Measurements from ENCODE around the gene SELENOH. TPM values are rescaled to one million over a fixed set of nuclear protein-coding genes. Genes with fewer than 3 reads are reported as not detected.
A peak's percentile ranks its signal among the peaks of the same experiment; 100 is the strongest.

The SELENOH gene
- total RNA-seq, 1 donor from 2014 or later = 232 TPM

DNA sequence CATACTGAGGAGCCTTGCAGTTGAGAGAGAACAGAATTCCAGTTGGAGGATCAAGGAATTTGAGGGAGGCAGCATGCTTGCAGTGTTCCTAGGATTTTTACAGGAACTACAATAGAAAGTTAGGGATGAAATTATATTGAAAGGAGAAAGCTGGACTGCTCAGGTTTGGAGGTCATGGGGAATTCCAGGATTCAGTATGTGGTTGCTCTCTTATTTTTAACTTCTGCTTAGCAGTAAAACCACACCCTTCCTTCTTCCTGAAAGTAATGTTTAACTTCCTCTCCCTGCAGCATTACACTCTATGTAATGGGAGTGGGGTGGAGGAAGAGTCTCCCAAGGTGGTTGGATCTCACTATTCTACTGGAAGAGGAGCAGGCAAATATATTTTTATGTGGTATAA is 51.6 kb downstream of the SELENOH start:
- DNase-seq (ENCODE audit: low spot score) = peak; percentile 4
- peaks cover 42% of the 10 kb centered on the region for H3K4me1 Mint-ChIP-seq (ENCODE audit: low read depth)
- intact Hi-C loops (cut with micrococcal nuclease) = loop anchor here (1.0 to 10.0 kb wide), 8 partner anchors 7 to 782 kb away; partner anchors contain the start of genes LPXN, MED19, P2RX3 and SELENOH

More for the DNA sequence above, 51.6 kb downstream of the SELENOH start:
- Mint-ChIP-seq H3K27ac (peak overlapping the region; percentile 83), H3K27me3 (ENCODE audit: insufficient read depth) (peaks cover 1% of the 10 kb centered on the region), H3K36me3 (ENCODE audit: low read depth) (peaks cover 17% of the 10 kb centered on the region), H3K9me3 (no peaks in the 10 kb centered on the region), H3K4me3 (peak overlapping the region; percentile 64)

Other genes with a start within 250 kb of the SELENOH start
- 29.1 and 30.3 TPM in 2 replicates for gene SLC43A1, start 225.8 kb upstream of the SELENOH start, total RNA-seq
- 98.2 and 99.6 TPM in 2 replicates for gene TIMM10, start 210.7 kb upstream of the SELENOH start, total RNA-seq
- gene SMTNL1, start 203.9 kb upstream of the SELENOH start, total RNA-seq = not detected in 2 replicates
- 155 and 163 TPM in 2 replicates for gene UBE2L6, start 173.8 kb upstream of the SELENOH start, total RNA-seq
- not detected in 2 replicates for gene SERPING1, start 143.8 kb upstream of the SELENOH start, total RNA-seq
- gene YPEL4, start 91.6 kb upstream of the SELENOH start, total RNA-seq = 0.26 and 0.39 TPM in 2 replicates
- gene CLP1, start 83.7 kb upstream of the SELENOH start, total RNA-seq = 17.8 and 19.1 TPM in 2 replicates
- gene ZDHHC5, start 73.4 kb upstream of the SELENOH start, total RNA-seq = 78.4 and 79.1 TPM in 2 replicates
- 14.9 TPM in 2 replicates for gene MED19, start 29.3 kb upstream of the SELENOH start, total RNA-seq
- gene TMX2, start 28.9 kb upstream of the SELENOH start, total RNA-seq = 95.9 and 96.8 TPM in 2 replicates
- 0.07 TPM in 1 of 2 replicates, not detected in the other for gene BTBD18, start 10.3 kb downstream of the SELENOH start, total RNA-seq
- 6.4 and 9.9 TPM in 2 replicates for gene CTNND1, start 20.3 kb downstream of the SELENOH start, total RNA-seq